SJCRH30 (cell line): ENCODE measurements around the gene HS3ST2. TPM values are rescaled to one million over a fixed set of nuclear protein-coding genes. Genes with fewer than 3 reads are reported as not detected.

ENCODE experiments used
- DNase-seq, 2 experiments: peaks; one replicate each; pipeline ENCODE4 v3.0.0-alpha.2; 2015 to 2020
- H3K27ac ChIP-seq: fragments of 250-450 bp; sonication (Bioruptor Pico); 2 replicates; pipeline ENCODE4 v1.5.1; 2020; ENCODE audit warnings: mild to moderate bottlenecking, moderate library complexity
- H3K27me3 ChIP-seq: fragments of 250-450 bp; sonication (Bioruptor Pico); 2 replicates; pipeline ENCODE4 v1.5.1; 2020; ENCODE audit warnings: mild to moderate bottlenecking, moderate library complexity
- H3K36me3 ChIP-seq: fragments of 250-450 bp; sonication (Bioruptor Pico); 2 replicates; pipeline ENCODE4 v1.5.1; 2020; ENCODE audit warnings: mild to moderate bottlenecking, moderate library complexity
- H3K4me1 ChIP-seq: fragments of 250-450 bp; sonication (Bioruptor Pico); 2 replicates; pipeline ENCODE4 v1.5.1; 2020; ENCODE audit warnings: mild to moderate bottlenecking, moderate library complexity
- H3K4me3 ChIP-seq: fragments of 250-450 bp; sonication (Bioruptor Pico); 2 replicates; pipeline ENCODE4 v1.5.1; 2020; ENCODE audit warnings: mild to moderate bottlenecking, moderate library complexity
- H3K9me3 ChIP-seq: fragments of 250-450 bp; sonication (Bioruptor Pico); replicated peaks from 2 replicates; pipeline ENCODE4 v1.5.1; 2020; ENCODE audit warnings: mild to moderate bottlenecking, moderate library complexity
- total RNA-seq: library from RNA; depleted of rRNA; stranded (reverse); fragments of >200 nt; shearing (Covaris generic); gene quantifications from 2 replicates; pipeline ENCODE4 v1.2.3, GENCODE V29; 2014

Gene HS3ST2
- total RNA-seq, 1 experiment from 2014 or later: not detected

GRCh38 chr16:22844416-22844815 is 30.5 kb downstream of the HS3ST2 start:
- H3K4me1 ChIP-seq: no peaks in the 10 kb centered on the region
- H3K4me3 ChIP-seq: no peak overlapping the region
- H3K27ac ChIP-seq: no peak overlapping the region
- no peak for DNase-seq
- no peaks in the 10 kb centered on the region for H3K9me3 ChIP-seq
- no peaks in the 10 kb centered on the region; the same call in 1 of the 2 replicates for H3K27me3 ChIP-seq
- no peaks in the 10 kb centered on the region for H3K36me3 ChIP-seq

GRCh38 chr16:22847100-22847499 is 33.1 kb downstream of the HS3ST2 start:
- Histone ChIP-seq H3K27ac (no peak overlapping the region), H3K4me3 (no peak overlapping the region), H3K9me3 (no peaks in the 10 kb centered on the region), H3K4me1 (no peaks in the 10 kb centered on the region), H3K36me3 (no peaks in the 10 kb centered on the region), H3K27me3 (no peaks in the 10 kb centered on the region; the same call in 1 of the 2 replicates)
- DNase-seq: no peak

GRCh38 chr16:22847690-22848089 is 33.7 kb downstream of the HS3ST2 start:
- no peak for DNase-seq
- H3K4me3 ChIP-seq: no peak overlapping the region
- no peaks in the 10 kb centered on the region for H3K36me3 ChIP-seq
- no peak overlapping the region for H3K27ac ChIP-seq
- H3K4me1 ChIP-seq: no peaks in the 10 kb centered on the region
- H3K27me3 ChIP-seq: no peaks in the 10 kb centered on the region; the same call in 1 of the 2 replicates
- H3K9me3 ChIP-seq: no peaks in the 10 kb centered on the region

GRCh38 chr16:22848451-22848850 is 34.5 kb downstream of the HS3ST2 start:
- Histone ChIP-seq H3K36me3 (no peaks in the 10 kb centered on the region), H3K27me3 (no peaks in the 10 kb centered on the region; the same call in 1 of the 2 replicates), H3K27ac (no peak overlapping the region), H3K4me1 (no peaks in the 10 kb centered on the region), H3K9me3 (no peaks in the 10 kb centered on the region), H3K4me3 (no peak overlapping the region)
- DNase-seq: no peak

GRCh38 chr16:22849517-22849916 is 35.6 kb downstream of the HS3ST2 start:
- Histone ChIP-seq H3K27ac (no peak overlapping the region), H3K9me3 (no peaks in the 10 kb centered on the region), H3K4me1 (no peaks in the 10 kb centered on the region), H3K36me3 (no peaks in the 10 kb centered on the region), H3K27me3 (no peaks in the 10 kb centered on the region; the same call in 1 of the 2 replicates), H3K4me3 (no peak overlapping the region)
- no peak for DNase-seq

- DNase-seq: no peak
- no peak overlapping the region for H3K27ac ChIP-seq
- no peaks in the 10 kb centered on the region for H3K9me3 ChIP-seq
- H3K4me1 ChIP-seq: no peaks in the 10 kb centered on the region
- H3K27me3 ChIP-seq: no peaks in the 10 kb centered on the region
- H3K4me3 ChIP-seq: no peak overlapping the region
- no peaks in the 10 kb centered on the region for H3K36me3 ChIP-seq
Observed at GRCh38 chr16:22855231-22855630, 41.3 kb downstream of the HS3ST2 start.

GRCh38 chr16:22857296-22858025 is 43.5 kb downstream of the HS3ST2 start:
- DNase-seq: no peak
- Histone ChIP-seq H3K9me3 (no peaks in the 10 kb centered on the region), H3K27ac (no peak overlapping the region), H3K4me1 (no peaks in the 10 kb centered on the region), H3K4me3 (no peak overlapping the region), H3K36me3 (no peaks in the 10 kb centered on the region), H3K27me3 (no peaks in the 10 kb centered on the region)

- Histone ChIP-seq H3K4me3 (no peak overlapping the region), H3K4me1 (no peaks in the 10 kb centered on the region), H3K36me3 (no peaks in the 10 kb centered on the region), H3K9me3 (no peaks in the 10 kb centered on the region), H3K27ac (no peak overlapping the region), H3K27me3 (no peaks in the 10 kb centered on the region)
- no peak for DNase-seq
Observed at GRCh38 chr16:22859925-22860324, 46.0 kb downstream of the HS3ST2 start.

- Histone ChIP-seq H3K27ac (no peak overlapping the region), H3K36me3 (no peaks in the 10 kb centered on the region), H3K27me3 (no peaks in the 10 kb centered on the region), H3K4me1 (no peaks in the 10 kb centered on the region), H3K9me3 (no peaks in the 10 kb centered on the region), H3K4me3 (no peak overlapping the region)
- no peak for DNase-seq
Observed at GRCh38 chr16:22861580-22861979, 47.6 kb downstream of the HS3ST2 start.

GRCh38 chr16:22862046-22862445 is 48.1 kb downstream of the HS3ST2 start:
- Histone ChIP-seq H3K4me3 (no peak overlapping the region), H3K4me1 (no peaks in the 10 kb centered on the region), H3K27me3 (no peaks in the 10 kb centered on the region), H3K36me3 (no peaks in the 10 kb centered on the region), H3K9me3 (no peaks in the 10 kb centered on the region), H3K27ac (no peak overlapping the region)
- DNase-seq: no peak

GRCh38 chr16:22864375-22864774 is 50.4 kb downstream of the HS3ST2 start:
- no peak for DNase-seq
- Histone ChIP-seq H3K36me3 (no peaks in the 10 kb centered on the region), H3K9me3 (no peaks in the 10 kb centered on the region), H3K4me1 (no peaks in the 10 kb centered on the region), H3K4me3 (no peak overlapping the region), H3K27me3 (no peaks in the 10 kb centered on the region), H3K27ac (no peak overlapping the region)

- H3K36me3 ChIP-seq: no peaks in the 10 kb centered on the region
- H3K4me3 ChIP-seq: no peak overlapping the region
- no peaks in the 10 kb centered on the region for H3K9me3 ChIP-seq
- no peaks in the 10 kb centered on the region for H3K27me3 ChIP-seq
- H3K27ac ChIP-seq: no peak overlapping the region
- no peaks in the 10 kb centered on the region for H3K4me1 ChIP-seq
- no peak for DNase-seq
Observed at GRCh38 chr16:22868593-22869224, 54.7 kb downstream of the HS3ST2 start.

- H3K4me3 ChIP-seq: no peak overlapping the region
- no peaks in the 10 kb centered on the region for H3K27me3 ChIP-seq
- H3K36me3 ChIP-seq: no peaks in the 10 kb centered on the region
- no peak for DNase-seq
- no peak overlapping the region for H3K27ac ChIP-seq
- no peaks in the 10 kb centered on the region for H3K4me1 ChIP-seq
- no peaks in the 10 kb centered on the region for H3K9me3 ChIP-seq
Observed at GRCh38 chr16:22871861-22872260, 57.9 kb downstream of the HS3ST2 start.

- Histone ChIP-seq H3K27ac (no peak overlapping the region), H3K27me3 (no peaks in the 10 kb centered on the region), H3K4me1 (no peaks in the 10 kb centered on the region), H3K9me3 (no peaks in the 10 kb centered on the region), H3K36me3 (no peaks in the 10 kb centered on the region), H3K4me3 (no peak overlapping the region)
- DNase-seq: no peak
Observed at GRCh38 chr16:22874394-22874793, 60.4 kb downstream of the HS3ST2 start.

- Histone ChIP-seq H3K4me1 (no peaks in the 10 kb centered on the region), H3K27ac (no peak overlapping the region), H3K36me3 (no peaks in the 10 kb centered on the region), H3K9me3 (no peaks in the 10 kb centered on the region), H3K4me3 (no peak overlapping the region), H3K27me3 (no peaks in the 10 kb centered on the region)
- DNase-seq: no peak
Observed at GRCh38 chr16:22878955-22879354, 65.0 kb downstream of the HS3ST2 start.

- no peak overlapping the region for H3K4me3 ChIP-seq
- H3K27ac ChIP-seq: no peak overlapping the region
- H3K4me1 ChIP-seq: no peaks in the 10 kb centered on the region
- no peak for DNase-seq
- no peaks in the 10 kb centered on the region for H3K27me3 ChIP-seq
- no peaks in the 10 kb centered on the region for H3K36me3 ChIP-seq
- no peaks in the 10 kb centered on the region for H3K9me3 ChIP-seq
Observed at GRCh38 chr16:22879466-22879865, 65.5 kb downstream of the HS3ST2 start.
